Mesothelial cell of epicardium (in vitro differentiated cells): ENCODE data around the gene P4HTM. TPM values are rescaled to one million over a fixed set of nuclear protein-coding genes. Genes with fewer than 3 reads are reported as not detected.

Source experiments
- DNase-seq, 2 experiments: peaks; one replicate each; pipeline ENCODE4 v3.0.0; 2021; ENCODE audit warnings: low spot score in 2 of 2; ENCODE audit not compliant: unreplicated experiment in 2 of 2
- H3K27ac Mint-ChIP-seq: 2 replicates; pipeline ENCODE4 v1.8.0; 2021; ENCODE audit warnings: mixed read lengths
- H3K27me3 Mint-ChIP-seq: 2 replicates; pipeline ENCODE4 v1.8.0; 2021; ENCODE audit warnings: low read depth, mixed read lengths
- H3K36me3 Mint-ChIP-seq: 2 replicates; pipeline ENCODE4 v1.8.0; 2021; ENCODE audit warnings: mixed read lengths
- H3K4me1 Mint-ChIP-seq: 2 replicates; pipeline ENCODE4 v1.8.0; 2021; ENCODE audit warnings: mixed read lengths
- H3K4me3 Mint-ChIP-seq: 2 replicates; pipeline ENCODE4 v1.8.0; 2021; ENCODE audit warnings: mild to moderate bottlenecking, moderate library complexity, mixed read lengths
- H3K9me3 Mint-ChIP-seq: 2 replicates; pipeline ENCODE4 v1.8.0; 2021; ENCODE audit warnings: mixed read lengths
- total RNA-seq: library from RNA; stranded (reverse); gene quantifications from 3 replicates; pipeline ENCODE4 v1.2.1, GENCODE V29; 2021
- TF ChIP-seq, protein P1 (sequence below): fragments of 200-600 bp; sonication (generic); IDR thresholded peaks from one replicate; pipeline ENCODE4 v1.5.0; 2021; ENCODE audit warnings: antibody characterized with exemption; ENCODE audit not compliant: unreplicated experiment

P4HTM gene
- total RNA-seq, 1 donor from 2014 or later, result 58.4 TPM

GRCh38 chr3:48962939-48963338, 27.1 kb upstream of the P4HTM start:
- no peak for DNase-seq
- TF ChIP-seq, protein P1, sequence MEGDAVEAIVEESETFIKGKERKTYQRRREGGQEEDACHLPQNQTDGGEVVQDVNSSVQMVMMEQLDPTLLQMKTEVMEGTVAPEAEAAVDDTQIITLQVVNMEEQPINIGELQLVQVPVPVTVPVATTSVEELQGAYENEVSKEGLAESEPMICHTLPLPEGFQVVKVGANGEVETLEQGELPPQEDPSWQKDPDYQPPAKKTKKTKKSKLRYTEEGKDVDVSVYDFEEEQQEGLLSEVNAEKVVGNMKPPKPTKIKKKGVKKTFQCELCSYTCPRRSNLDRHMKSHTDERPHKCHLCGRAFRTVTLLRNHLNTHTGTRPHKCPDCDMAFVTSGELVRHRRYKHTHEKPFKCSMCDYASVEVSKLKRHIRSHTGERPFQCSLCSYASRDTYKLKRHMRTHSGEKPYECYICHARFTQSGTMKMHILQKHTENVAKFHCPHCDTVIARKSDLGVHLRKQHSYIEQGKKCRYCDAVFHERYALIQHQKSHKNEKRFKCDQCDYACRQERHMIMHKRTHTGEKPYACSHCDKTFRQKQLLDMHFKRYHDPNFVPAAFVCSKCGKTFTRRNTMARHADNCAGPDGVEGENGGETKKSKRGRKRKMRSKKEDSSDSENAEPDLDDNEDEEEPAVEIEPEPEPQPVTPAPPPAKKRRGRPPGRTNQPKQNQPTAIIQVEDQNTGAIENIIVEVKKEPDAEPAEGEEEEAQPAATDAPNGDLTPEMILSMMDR, result no peak
- H3K27ac Mint-ChIP-seq, result no peak overlapping the region

GRCh38 chr3:48963591-48963990, 26.4 kb upstream of the P4HTM start:
- TF ChIP-seq, protein P1, result no peak

More at GRCh38 chr3:48962939-48963338, 27.1 kb upstream of the P4HTM start:
- peaks cover 22% of the 10 kb centered on the region for H3K36me3 Mint-ChIP-seq
- no peaks in the 10 kb centered on the region for H3K9me3 Mint-ChIP-seq
- H3K4me1 Mint-ChIP-seq, result no peaks in the 10 kb centered on the region
- H3K4me3 Mint-ChIP-seq, result no peak overlapping the region
- H3K27me3 Mint-ChIP-seq, result no peaks in the 10 kb centered on the region

GRCh38 chr3:48966367-48966766, 23.7 kb upstream of the P4HTM start:
- TF ChIP-seq, protein P1, result no peak
- no peaks in the 10 kb centered on the region for H3K4me1 Mint-ChIP-seq
- H3K36me3 Mint-ChIP-seq, result peaks cover 38% of the 10 kb centered on the region
- no peaks in the 10 kb centered on the region for H3K27me3 Mint-ChIP-seq
- H3K9me3 Mint-ChIP-seq, result no peaks in the 10 kb centered on the region
- H3K27ac Mint-ChIP-seq, result no peak overlapping the region
- H3K4me3 Mint-ChIP-seq, result no peak overlapping the region
- no peak for DNase-seq

More at GRCh38 chr3:48963591-48963990, 26.4 kb upstream of the P4HTM start:
- Mint-ChIP-seq H3K4me1 (no peaks in the 10 kb centered on the region), H3K9me3 (no peaks in the 10 kb centered on the region), H3K27ac (no peak overlapping the region), H3K36me3 (peaks cover 20% of the 10 kb centered on the region), H3K4me3 (no peak overlapping the region), H3K27me3 (no peaks in the 10 kb centered on the region)
- no peak for DNase-seq

GRCh38 chr3:48966876-48967361, 23.1 kb upstream of the P4HTM start:
- DNase-seq, result no peak
- TF ChIP-seq, protein P1, result no peak
- H3K27ac Mint-ChIP-seq, result no peak overlapping the region
- H3K9me3 Mint-ChIP-seq, result no peaks in the 10 kb centered on the region
- H3K27me3 Mint-ChIP-seq, result no peaks in the 10 kb centered on the region
- no peaks in the 10 kb centered on the region for H3K4me1 Mint-ChIP-seq
- H3K4me3 Mint-ChIP-seq, result no peak overlapping the region
- H3K36me3 Mint-ChIP-seq, result peaks cover 41% of the 10 kb centered on the region

GRCh38 chr3:48970586-48970985, 19.5 kb upstream of the P4HTM start:
- Mint-ChIP-seq H3K4me1 (no peaks in the 10 kb centered on the region), H3K36me3 (peaks cover 40% of the 10 kb centered on the region), H3K27ac (no peak overlapping the region), H3K9me3 (no peaks in the 10 kb centered on the region), H3K27me3 (no peaks in the 10 kb centered on the region), H3K4me3 (no peak overlapping the region)
- TF ChIP-seq, protein P1, result no peak
- no peak for DNase-seq
